HEK293 (cell line): Measurements from ENCODE around the gene FOLR2.

Experiments used
- CTCF ChIA-PET: fragments of 350-600 bp; formaldehyde crosslinking; extraction: SDS; loops from one replicate; lab custom pipeline; 2021; ENCODE audit warnings: antibody characterized with exemption; lab: Yijun Ruan, JAX
- POLR2A ChIA-PET: fragments of 300-600 bp; formaldehyde crosslinking; extraction: SDS; loops from one replicate; lab custom pipeline; 2020; ENCODE audit warnings: antibody characterized with exemption, inconsistent platforms; lab: Yijun Ruan, JAX
- H3K27ac ChIP-seq: fragments of 200-500 bp; sonication (Bioruptor generic); 2 replicates; pipeline ENCODE4 v1.5.1; 2014; ENCODE audit warnings: low read depth, low read length, control low read depth, inconsistent platforms; ENCODE audit errors: extremely low read depth
- H3K36me3 ChIP-seq, 2 experiments: fragments of 200-500 bp in 1 of 2; sonication (Bioruptor generic) in 1 of 2; 1 replicate in 1 of 2; 2 replicates in 1 of 2; pipeline ENCODE4 v1.5.1; 2014 to 2017; ENCODE audit warnings: inconsistent platforms in 2 of 2, low read length in 2 of 2; ENCODE audit not compliant: control insufficient read depth in 2 of 2, insufficient read depth in 1 of 2
- H3K4me1 ChIP-seq: fragments of 200-500 bp; sonication (Bioruptor generic); 2 replicates; pipeline ENCODE4 v1.5.1; 2014; ENCODE audit warnings: mild to moderate bottlenecking, low read length, inconsistent platforms; ENCODE audit not compliant: control insufficient read depth, insufficient read depth
- H3K4me3 ChIP-seq: 2 replicates; pipeline ENCODE4 v1.5.1; 2011; ENCODE audit warnings: low read depth, mild to moderate bottlenecking, control low read depth, low read length, moderate library complexity
- H3K9me3 ChIP-seq: fragments of 200-500 bp; sonication (Bioruptor generic); 2 replicates; pipeline ENCODE4 v1.5.1; 2014; ENCODE audit warnings: low read depth, low read length, inconsistent platforms; ENCODE audit not compliant: control insufficient read depth, insufficient read depth
- EGR2 ChIP-seq: fragments of 450-650 bp; formaldehyde crosslinking; IDR thresholded peaks from 2 replicates; pipeline ENCODE4 v1.5.1; 2016; ENCODE audit warnings: low read depth, missing biosample characterization, missing genetic modification characterization
- GFI1B ChIP-seq: fragments of 450-650 bp; formaldehyde crosslinking; IDR thresholded peaks from 2 replicates; pipeline ENCODE4 v1.5.1; 2016; ENCODE audit warnings: missing biosample characterization, missing genetic modification characterization
- HOXA7 ChIP-seq: sonication (generic); formaldehyde crosslinking; IDR thresholded peaks from 2 replicates; pipeline ENCODE4 v1.8.1; 2022; ENCODE audit warnings: missing genetic modification reagents, borderline replicate concordance
- KLF1 ChIP-seq: fragments of 450-650 bp; formaldehyde crosslinking; IDR thresholded peaks from 2 replicates; pipeline ENCODE4 v1.5.1; 2016; ENCODE audit warnings: missing biosample characterization, missing genetic modification characterization
- PRDM1 ChIP-seq: fragments of 450-650 bp; formaldehyde crosslinking; IDR thresholded peaks from 2 replicates; pipeline ENCODE4; 2016; ENCODE audit warnings: missing biosample characterization, missing genetic modification characterization
- RBAK ChIP-seq: fragments of 450-650 bp; formaldehyde crosslinking; IDR thresholded peaks from 2 replicates; pipeline ENCODE4 v1.5.1; 2016; ENCODE audit warnings: missing biosample characterization, missing genetic modification characterization
- REPIN1 ChIP-seq: fragments of 450-650 bp; formaldehyde crosslinking; IDR thresholded peaks from 2 replicates; pipeline ENCODE4 v1.5.1; 2017; ENCODE audit warnings: missing biosample characterization, missing genetic modification characterization, low read depth
- ZBTB17 ChIP-seq: fragments of 450-650 bp; formaldehyde crosslinking; IDR thresholded peaks from 2 replicates; pipeline ENCODE4 v1.5.1; 2016; ENCODE audit warnings: missing biosample characterization, missing genetic modification characterization
- ZFHX2 ChIP-seq: fragments of 450-650 bp; formaldehyde crosslinking; conservative IDR thresholded peaks from 2 replicates; pipeline ENCODE4 v1.5.1; 2016; ENCODE audit warnings: missing biosample characterization, missing genetic modification characterization
- ZNF248 ChIP-seq: fragments of 450-650 bp; formaldehyde crosslinking; IDR thresholded peaks from 2 replicates; pipeline ENCODE4 v1.5.1; 2017; ENCODE audit warnings: missing biosample characterization, missing genetic modification characterization
- ZNF266 ChIP-seq: fragments of 450-650 bp; formaldehyde crosslinking; IDR thresholded peaks from 2 replicates; pipeline ENCODE4 v1.5.1; 2016; ENCODE audit warnings: missing biosample characterization, missing genetic modification characterization, low read depth
- ZNF423 ChIP-seq: fragments of 450-650 bp; formaldehyde crosslinking; IDR thresholded peaks from 2 replicates; pipeline ENCODE4 v1.5.1; 2016; ENCODE audit warnings: missing biosample characterization, missing genetic modification characterization
- ZNF521 ChIP-seq: fragments of 450-650 bp; formaldehyde crosslinking; IDR thresholded peaks from 2 replicates; pipeline ENCODE4 v1.5.1; 2017; ENCODE audit warnings: missing biosample characterization, mild to moderate bottlenecking, missing genetic modification characterization
- ZNF560 ChIP-seq: fragments of 450-650 bp; formaldehyde crosslinking; IDR thresholded peaks from 2 replicates; pipeline ENCODE4 v1.5.1; 2017; ENCODE audit warnings: missing biosample characterization, missing genetic modification characterization, borderline replicate concordance
- ZNF670 ChIP-seq: fragments of 450-650 bp; formaldehyde crosslinking; IDR thresholded peaks from 2 replicates; pipeline ENCODE4 v1.5.1; 2016; ENCODE audit warnings: missing biosample characterization, missing genetic modification characterization, low read depth
- ZNF701 ChIP-seq: fragments of 450-650 bp; formaldehyde crosslinking; IDR thresholded peaks from 2 replicates; pipeline ENCODE4 v1.5.1; 2016; ENCODE audit warnings: missing biosample characterization, missing genetic modification characterization
- ZNF76 ChIP-seq: fragments of 450-650 bp; formaldehyde crosslinking; IDR thresholded peaks from 2 replicates; pipeline ENCODE4; 2016; ENCODE audit warnings: low read depth, missing biosample characterization, missing genetic modification characterization, borderline replicate concordance
- ZSCAN30 ChIP-seq: fragments of 450-650 bp; IDR thresholded peaks from 2 replicates; pipeline ENCODE4 v1.5.1; 2018; ENCODE audit warnings: missing biosample characterization, mild to moderate bottlenecking, missing genetic modification characterization, moderate library complexity
- TF ChIP-seq, protein P1 (sequence below): fragments of 450-650 bp; formaldehyde crosslinking; IDR thresholded peaks from 2 replicates; pipeline ENCODE4 v1.5.1; 2016; ENCODE audit warnings: missing biosample characterization, missing genetic modification characterization, borderline replicate concordance
- TF ChIP-seq, protein P2 (sequence below): fragments of 450-650 bp; formaldehyde crosslinking; IDR thresholded peaks from 2 replicates; pipeline ENCODE4 v1.5.1; 2016; ENCODE audit warnings: missing biosample characterization, missing genetic modification characterization

FOLR2 gene

DNA sequence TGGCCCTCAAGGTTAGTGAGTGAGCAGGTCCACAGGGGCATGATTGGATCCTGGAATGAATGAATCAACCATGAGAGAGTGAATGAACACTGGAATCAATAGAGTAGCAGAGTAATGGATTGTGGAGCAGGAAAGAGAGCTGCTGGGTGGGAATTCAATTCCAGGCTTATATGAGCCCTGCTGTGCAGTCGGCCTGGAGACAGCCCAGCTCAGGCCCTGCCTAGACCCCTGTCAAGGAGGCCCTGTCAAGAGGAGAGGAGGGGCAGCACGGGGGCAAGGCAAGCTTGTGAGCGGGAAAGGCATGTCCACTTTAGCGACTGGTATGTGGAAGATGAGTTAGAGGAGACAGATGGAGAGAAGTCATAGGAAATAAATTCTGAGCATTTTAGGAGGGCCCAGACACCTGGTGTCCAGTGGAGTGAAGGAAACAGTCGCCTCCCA is 25.9 kb upstream of the FOLR2 start:
- TF ChIP-seq ZNF423 (tag by site-specific recombination) (no peak), ZNF670 (tag by site-specific recombination) (no peak), KLF1 (tag by site-specific recombination) (no peak), GFI1B (tag by site-specific recombination) (no peak), REPIN1 (tag by site-specific recombination) (no peak), ZNF248 (tag by site-specific recombination) (no peak), ZNF266 (no peak), ZNF560 (tag by site-specific recombination) (no peak), HOXA7 (CRISPR knock-in tag) (no peak), RBAK (no peak), ZNF521 (tag by site-specific recombination) (no peak), PRDM1 (tag by site-specific recombination) (no peak), ZBTB17 (tag by site-specific recombination) (no peak), ZNF701 (tag by site-specific recombination) (no peak)
- TF ChIP-seq, protein P1, sequence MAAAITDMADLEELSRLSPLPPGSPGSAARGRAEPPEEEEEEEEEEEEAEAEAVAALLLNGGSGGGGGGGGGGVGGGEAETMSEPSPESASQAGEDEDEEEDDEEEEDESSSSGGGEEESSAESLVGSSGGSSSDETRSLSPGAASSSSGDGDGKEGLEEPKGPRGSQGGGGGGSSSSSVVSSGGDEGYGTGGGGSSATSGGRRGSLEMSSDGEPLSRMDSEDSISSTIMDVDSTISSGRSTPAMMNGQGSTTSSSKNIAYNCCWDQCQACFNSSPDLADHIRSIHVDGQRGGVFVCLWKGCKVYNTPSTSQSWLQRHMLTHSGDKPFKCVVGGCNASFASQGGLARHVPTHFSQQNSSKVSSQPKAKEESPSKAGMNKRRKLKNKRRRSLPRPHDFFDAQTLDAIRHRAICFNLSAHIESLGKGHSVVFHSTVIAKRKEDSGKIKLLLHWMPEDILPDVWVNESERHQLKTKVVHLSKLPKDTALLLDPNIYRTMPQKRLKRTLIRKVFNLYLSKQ (tag by site-specific recombination), result no peak
- TF ChIP-seq, protein P2, sequence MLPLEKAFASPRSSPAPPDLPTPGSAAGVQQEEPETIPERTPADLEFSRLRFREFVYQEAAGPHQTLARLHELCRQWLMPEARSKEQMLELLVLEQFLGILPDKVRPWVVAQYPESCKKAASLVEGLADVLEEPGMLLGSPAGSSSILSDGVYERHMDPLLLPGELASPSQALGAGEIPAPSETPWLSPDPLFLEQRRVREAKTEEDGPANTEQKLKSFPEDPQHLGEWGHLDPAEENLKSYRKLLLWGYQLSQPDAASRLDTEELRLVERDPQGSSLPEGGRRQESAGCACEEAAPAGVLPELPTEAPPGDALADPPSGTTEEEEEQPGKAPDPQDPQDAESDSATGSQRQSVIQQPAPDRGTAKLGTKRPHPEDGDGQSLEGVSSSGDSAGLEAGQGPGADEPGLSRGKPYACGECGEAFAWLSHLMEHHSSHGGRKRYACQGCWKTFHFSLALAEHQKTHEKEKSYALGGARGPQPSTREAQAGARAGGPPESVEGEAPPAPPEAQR (tag by site-specific recombination), result no peak
- ChIA-PET CTCF (interaction anchor here (0.7 to 1.5 kb wide), 4 partner anchors 8 to 614 kb away, joined by 3 to 5 read pairs (median 4); no protein-coding TSS in a partner anchor), POLR2A (interaction anchor here (0.7 to 0.8 kb wide), 2 partner anchors 9 to 32 kb away, joined by 3 to 5 read pairs; no protein-coding TSS in a partner anchor)
- H3K36me3 ChIP-seq, result no peaks in the 10 kb centered on the region
- H3K4me1 ChIP-seq, result no peaks in the 10 kb centered on the region
- no peaks in the 10 kb centered on the region for H3K9me3 ChIP-seq
- H3K27ac ChIP-seq, result no peak overlapping the region
- no peak overlapping the region for H3K4me3 ChIP-seq

DNA sequence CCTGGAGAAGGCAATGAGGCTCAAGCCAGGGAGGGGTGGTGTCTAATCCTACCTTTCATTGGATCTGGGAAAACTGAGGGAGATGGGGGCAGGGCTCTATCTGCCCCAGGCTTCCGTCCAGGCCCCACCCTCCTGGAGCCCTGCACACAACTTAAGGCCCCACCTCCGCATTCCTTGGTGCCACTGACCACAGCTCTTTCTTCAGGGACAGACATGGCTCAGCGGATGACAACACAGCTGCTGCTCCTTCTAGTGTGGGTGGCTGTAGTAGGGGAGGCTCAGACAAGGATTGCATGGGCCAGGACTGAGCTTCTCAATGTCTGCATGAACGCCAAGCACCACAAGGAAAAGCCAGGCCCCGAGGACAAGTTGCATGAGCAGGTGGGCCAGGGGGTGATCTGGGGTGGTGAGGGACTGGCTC is 24.6 kb upstream of the FOLR2 start, which contains the start of gene FOLR1:
Gene FOLR1, plus strand, starts transcription at position 180 of the 421 bp plus-strand sequence. Its CDS starts 34 bp downstream, at position 214.
- H3K36me3 ChIP-seq, result no peaks in the 10 kb centered on the region
- no peak within 1 kb of the TSS for H3K4me3 ChIP-seq
- ChIA-PET POLR2A (interaction anchor here (0.7 to 1.0 kb wide), 2 partner anchors 31 to 65 kb away, joined by 3 read pairs; no protein-coding TSS in a partner anchor), CTCF (interaction anchor here (0.6 to 1.4 kb wide), 5 partner anchors 9 to 328 kb away, joined by 3 to 5 read pairs (median 3); no protein-coding TSS in a partner anchor)
- H3K27ac ChIP-seq, result no peak within 1 kb of the TSS
- no peaks in the 10 kb centered on the region for H3K9me3 ChIP-seq
- H3K4me1 ChIP-seq, result no peaks in the 10 kb centered on the region
- TF ChIP-seq ZFHX2 (tag by site-specific recombination) (peak; percentile 34), ZNF76 (tag by site-specific recombination) (no peak), EGR2 (tag by site-specific recombination) (peak; percentile 43; the same call in 1 of the 2 replicates), ZSCAN30 (tag by site-specific recombination) (no peak)
